ENCODE measurements around the gene TRIM26. TPM values are rescaled to one million over a fixed set of nuclear protein-coding genes. Genes with fewer than 3 reads are reported as not detected.

TRIM26 gene
- total and polyA plus RNA-seq, 12 donors: 18.4 to 49.6 (median 36.9) TPM

DNA sequence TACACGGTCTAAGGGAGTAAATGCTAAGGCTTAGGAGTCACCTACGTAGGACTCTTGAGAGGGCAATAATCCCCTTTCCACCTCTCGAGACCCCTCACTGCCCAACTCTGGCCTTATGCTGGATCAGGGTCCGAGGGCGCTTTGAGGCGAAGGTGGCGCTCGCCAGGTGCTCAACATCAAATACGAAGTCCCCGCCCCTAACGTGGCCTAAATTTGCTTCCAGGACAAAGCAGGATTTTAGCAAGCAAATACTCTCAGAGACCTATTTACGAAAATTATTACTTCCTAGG is 406 bp upstream of the TRIM26 start:
- Histone ChIP-seq H3K9me3 (replicated peaks in 1 of 3) (no peaks in the 10 kb centered on the region), H3K27me3 (no peaks in the 10 kb centered on the region), H3K4me3 (peak overlapping the region; percentile 17 to 76 (median 63)), H3K4me1 (replicated peaks in 1 of 2) (peaks cover 14% of the 10 kb centered on the region in 2 donors), H3K27ac (peak overlapping the region; percentile 78 to 99 (median 98)), H3K36me3 (replicated peaks in 1 of 2) (no peaks in the 10 kb centered on the region)
- WGBS, 4 donors: 0 to 2% (median 0%) methylated on average over 2 to 12 of the region's 12 CpGs
- TF ChIP-seq CTCF (IDR thresholded peaks at IDR 0.05): no peak
- no peak for TF ChIP-seq POLR2A (IDR thresholded peaks at IDR 0.05)
- intact Hi-C loops (cut with DNase I): no loop called here
- no peak for DNase-seq

DNA sequence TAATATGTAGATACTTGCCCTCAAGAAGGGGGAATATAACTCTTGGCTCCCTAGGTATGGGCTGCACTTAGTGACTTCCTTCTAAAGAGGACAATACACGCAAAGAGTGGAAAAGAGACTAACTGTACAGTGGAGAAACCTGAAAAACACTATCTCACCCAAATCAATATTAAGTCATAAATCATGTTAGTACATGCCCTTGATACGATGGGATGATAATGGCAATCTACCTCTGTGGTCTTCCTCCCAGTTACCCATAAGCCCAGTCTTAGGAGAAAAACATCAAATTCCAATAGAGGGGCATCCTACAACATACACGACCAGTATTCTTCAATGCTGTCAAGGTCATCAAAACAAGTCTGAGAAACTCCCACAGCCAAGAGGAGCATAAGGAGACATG is 1.3 kb downstream of the TRIM26 start:
- no peak for DNase-seq
- H3K27ac ChIP-seq: peak overlapping the region in 1 of 5 donors; percentile 98
- H3K36me3 ChIP-seq (replicated peaks in 1 of 2): no peaks in the 10 kb centered on the region
- 23 to 31% (median 27%) methylated on average over 3 of the region's 3 CpGs for WGBS, 4 donors
- intact Hi-C loops (cut with DNase I): no loop called here
- no peaks in the 10 kb centered on the region for H3K9me3 ChIP-seq (replicated peaks in 1 of 3)
- H3K4me3 ChIP-seq: peak overlapping the region in 1 of 4 donors; percentile 60
- peaks cover 26 to 31% of the 10 kb centered on the region in 2 donors for H3K4me1 ChIP-seq (replicated peaks in 1 of 2)
- TF ChIP-seq CTCF (IDR thresholded peaks at IDR 0.05): no peak
- no peak for TF ChIP-seq POLR2A (IDR thresholded peaks at IDR 0.05)
- no peaks in the 10 kb centered on the region for H3K27me3 ChIP-seq

DNA sequence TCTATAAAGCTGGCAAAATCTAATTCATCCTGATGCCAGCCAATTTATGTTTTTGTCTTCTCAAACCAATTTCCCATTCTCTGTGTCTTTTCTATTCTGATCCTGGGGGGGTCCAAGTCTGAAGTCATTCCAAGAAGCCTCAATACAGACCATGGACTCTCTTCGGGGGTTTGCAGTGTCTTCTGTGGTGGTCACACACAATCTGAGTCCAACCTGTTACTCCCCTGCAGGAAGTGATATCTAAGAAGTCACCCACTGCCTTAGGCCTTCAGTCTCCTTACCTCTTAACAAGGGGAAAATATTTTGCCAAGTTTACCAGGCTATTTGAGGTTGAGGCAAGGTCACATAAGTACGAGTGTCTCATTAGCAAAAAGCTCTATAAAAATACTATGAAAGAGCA is 1.9 kb downstream of the TRIM26 start:
- Histone ChIP-seq H3K4me1 (replicated peaks in 1 of 2) (peaks cover 32 to 37% of the 10 kb centered on the region in 2 donors), H3K36me3 (replicated peaks in 1 of 2) (no peaks in the 10 kb centered on the region), H3K9me3 (replicated peaks in 1 of 3) (no peaks in the 10 kb centered on the region), H3K4me3 (no peak overlapping the region), H3K27ac (peak overlapping the region in 1 of 5 donors; percentile 5), H3K27me3 (no peaks in the 10 kb centered on the region)
- DNase-seq: no peak
- WGBS, 4 donors: 30 to 66% (median 47%) methylated on average over 2 of the region's 2 CpGs
- intact Hi-C loops (cut with DNase I): no loop called here
- TF ChIP-seq POLR2A (IDR thresholded peaks at IDR 0.05): no peak
- TF ChIP-seq CTCF (IDR thresholded peaks at IDR 0.05): no peak

DNA sequence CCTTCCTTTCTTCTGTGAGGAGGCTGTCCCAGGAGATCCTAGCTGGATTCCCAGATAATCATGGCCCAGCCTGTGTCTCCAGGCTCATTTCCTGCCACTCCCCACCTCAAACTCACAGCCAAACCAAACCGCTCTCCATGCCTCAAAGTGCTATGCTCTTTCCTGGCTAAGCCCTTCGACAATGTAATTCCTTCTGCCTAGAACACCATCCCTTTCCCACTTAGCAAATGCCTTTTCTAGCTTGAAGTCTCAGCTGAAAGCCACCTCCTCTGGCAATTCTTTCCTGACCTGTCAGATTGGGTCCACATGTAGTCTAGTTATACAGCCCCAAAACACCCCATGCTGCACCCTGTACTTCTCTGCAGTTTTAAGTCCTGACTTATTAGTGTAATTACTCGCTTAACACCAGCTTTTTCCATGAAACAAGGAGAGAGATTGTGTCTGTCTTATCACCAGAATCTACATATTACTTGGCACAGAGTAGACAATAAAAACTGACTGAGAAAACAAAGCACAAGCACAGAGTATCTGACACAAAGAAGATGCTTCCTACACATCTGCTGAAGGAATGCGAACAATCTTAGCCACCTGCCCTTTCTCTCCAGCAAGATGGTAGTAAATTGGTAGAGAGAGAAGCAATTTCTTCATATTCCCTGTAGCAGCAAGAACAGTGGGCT is 5.4 kb downstream of the TRIM26 start:
- Histone ChIP-seq H3K4me3 (no peak overlapping the region), H3K27me3 (no peaks in the 10 kb centered on the region), H3K36me3 (replicated peaks in 1 of 2) (no peaks in the 10 kb centered on the region), H3K9me3 (replicated peaks in 1 of 3) (no peaks in the 10 kb centered on the region), H3K4me1 (replicated peaks in 1 of 2) (peaks cover 33 to 38% of the 10 kb centered on the region in 2 donors), H3K27ac (peak overlapping the region in 4 of 5 donors; percentile 9 to 79 (median 48))
- TF ChIP-seq POLR2A (IDR thresholded peaks at IDR 0.05) (no peak), CTCF (IDR thresholded peaks at IDR 0.05) (no peak)
- 69 to 87% (median 76%) methylated on average over 4 of the region's 4 CpGs for WGBS, 4 donors
- intact Hi-C loops (cut with DNase I): no loop called here
- DNase-seq: no peak
